ENCODE data around the gene TMEM242.
A peak's percentile ranks its signal among the peaks of the same experiment; 100 is the strongest.

TMEM242 gene

DNA sequence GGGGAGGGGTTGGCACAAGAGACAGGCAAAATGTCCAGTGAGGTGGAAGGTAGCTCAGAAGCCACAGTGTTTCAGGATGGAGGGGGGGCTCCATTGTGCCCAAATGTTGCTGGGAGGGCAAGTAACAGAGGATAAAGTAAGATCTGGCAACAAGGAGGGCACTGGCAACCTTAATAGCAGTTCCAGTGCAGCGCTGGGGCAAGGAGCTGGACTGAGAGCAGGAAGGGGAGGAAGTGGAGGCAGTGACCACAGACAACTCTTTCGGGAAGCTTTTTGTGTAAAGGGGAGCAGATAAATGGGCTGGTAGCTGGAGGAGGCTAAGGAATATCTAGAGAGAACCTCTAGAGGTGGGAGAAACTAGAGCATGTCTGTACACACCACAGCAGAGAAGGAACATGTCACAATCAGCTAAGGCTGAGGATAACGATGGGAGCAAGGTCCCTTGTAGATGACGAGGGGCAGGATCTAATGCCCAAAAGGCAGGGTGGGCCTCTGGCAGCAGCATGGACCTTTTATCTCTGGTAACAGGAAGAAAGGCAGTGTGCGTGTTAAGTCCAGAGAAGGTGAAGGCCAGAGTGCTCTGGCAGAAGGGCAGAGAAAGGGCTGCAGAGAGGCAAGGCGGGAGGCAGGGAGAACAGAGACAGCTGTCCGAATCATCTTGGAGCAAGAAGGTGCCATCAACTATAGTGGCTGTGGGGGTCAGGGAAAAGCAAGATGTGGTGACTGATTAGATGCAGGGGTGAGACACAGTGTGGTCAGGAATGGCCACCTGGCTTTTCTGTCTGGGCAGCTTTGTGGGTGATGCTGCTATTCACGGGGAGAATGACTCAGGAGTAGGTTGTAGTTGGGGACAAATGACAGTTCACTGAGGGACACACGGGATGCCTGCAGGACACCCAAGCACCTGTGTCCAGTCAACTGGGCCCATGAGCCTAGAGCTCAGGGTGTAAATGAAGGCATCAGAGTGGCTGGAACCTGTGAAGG lies 17.4 kb downstream of the TMEM242 start:
- no peak overlapping the region for H3K27ac ChIP-seq (ENCODE audit: low read depth, low read length, severe bottlenecking)

GRCh38 chr6:157304899-157305663 lies 18.2 kb downstream of the TMEM242 start:
- no peaks in the 10 kb centered on the region for H3K9me3 ChIP-seq (ENCODE audit: control insufficient read depth, low read length)
- peak overlapping the region; percentile 43 for H3K27ac ChIP-seq (ENCODE audit: low read depth, low read length, severe bottlenecking)
- H3K36me3 ChIP-seq (ENCODE audit: control insufficient read depth, insufficient read depth, low read length), result peaks cover 3% of the 10 kb centered on the region
- H3K4me3 ChIP-seq (ENCODE audit: extremely low read depth, insufficient read depth, low read length, poor library complexity, severe bottlenecking), result no peak overlapping the region
- 93 to 94% methylated on average over 12 of the region's 12 CpGs for WGBS, 2 experiments (ENCODE audit: insufficient coverage in 2 of 2)
- peaks cover 14% of the 10 kb centered on the region for H3K4me1 ChIP-seq (ENCODE audit: control insufficient read depth, insufficient read depth, low read length, poor library complexity, severe bottlenecking)

More for the DNA sequence above, 17.4 kb downstream of the TMEM242 start:
- no peaks in the 10 kb centered on the region for H3K9me3 ChIP-seq (ENCODE audit: control insufficient read depth, low read length)
- WGBS, 2 experiments (ENCODE audit: insufficient coverage in 2 of 2), result 96 to 98% methylated on average over 9 of the region's 9 CpGs
- peaks cover 5% of the 10 kb centered on the region for H3K36me3 ChIP-seq (ENCODE audit: control insufficient read depth, insufficient read depth, low read length)
- H3K4me3 ChIP-seq (ENCODE audit: extremely low read depth, insufficient read depth, low read length, poor library complexity, severe bottlenecking), result no peak overlapping the region
- peaks cover 14% of the 10 kb centered on the region for H3K4me1 ChIP-seq (ENCODE audit: control insufficient read depth, insufficient read depth, low read length, poor library complexity, severe bottlenecking)

- no peaks in the 10 kb centered on the region for H3K9me3 ChIP-seq (ENCODE audit: control insufficient read depth, low read length)
- H3K27ac ChIP-seq (ENCODE audit: low read depth, low read length, severe bottlenecking), result no peak overlapping the region
- H3K4me1 ChIP-seq (ENCODE audit: control insufficient read depth, insufficient read depth, low read length, poor library complexity, severe bottlenecking), result peaks cover 14% of the 10 kb centered on the region
- peaks cover 3% of the 10 kb centered on the region for H3K36me3 ChIP-seq (ENCODE audit: control insufficient read depth, insufficient read depth, low read length)
- WGBS, 2 experiments (ENCODE audit: insufficient coverage in 2 of 2), result 67 to 71% methylated on average over 3 to 4 of the region's 4 CpGs
- no peak overlapping the region for H3K4me3 ChIP-seq (ENCODE audit: extremely low read depth, insufficient read depth, low read length, poor library complexity, severe bottlenecking)
Observed at GRCh38 chr6:157302736-157303135, 20.6 kb downstream of the TMEM242 start.

GRCh38 chr6:157300436-157300835 lies 22.9 kb downstream of the TMEM242 start:
- Histone ChIP-seq H3K4me1 (ENCODE audit: control insufficient read depth, insufficient read depth, low read length, poor library complexity, severe bottlenecking) (peaks cover 9% of the 10 kb centered on the region), H3K4me3 (ENCODE audit: extremely low read depth, insufficient read depth, low read length, poor library complexity, severe bottlenecking) (no peak overlapping the region), H3K27ac (ENCODE audit: low read depth, low read length, severe bottlenecking) (no peak overlapping the region), H3K36me3 (ENCODE audit: control insufficient read depth, insufficient read depth, low read length) (peaks cover 3% of the 10 kb centered on the region), H3K9me3 (ENCODE audit: control insufficient read depth, low read length) (no peaks in the 10 kb centered on the region)
- 96 to 98% methylated on average over 8 to 12 of the region's 12 CpGs for WGBS, 2 experiments (ENCODE audit: insufficient coverage in 2 of 2)

DNA sequence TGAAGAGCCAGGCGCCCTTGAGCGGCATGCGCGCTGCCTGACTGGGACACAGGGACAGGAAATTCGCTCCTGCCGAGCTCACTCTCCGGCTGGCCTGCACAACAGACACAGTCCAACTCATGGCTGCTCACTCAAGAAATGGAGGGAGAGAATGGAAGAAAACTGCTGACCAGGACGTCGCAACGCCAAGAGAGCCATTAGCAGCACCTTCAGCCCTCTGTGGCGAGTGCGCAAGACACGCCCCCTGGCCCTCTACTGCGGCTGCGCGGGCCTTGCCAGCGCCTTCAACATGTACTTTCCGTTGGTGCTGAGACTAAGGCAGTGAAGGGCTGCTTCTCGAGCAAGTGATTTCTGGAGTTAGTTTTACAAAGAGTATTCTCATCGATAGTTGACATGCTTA lies 23.3 kb downstream of the TMEM242 start:
- Histone ChIP-seq H3K4me3 (ENCODE audit: extremely low read depth, insufficient read depth, low read length, poor library complexity, severe bottlenecking) (no peak overlapping the region), H3K36me3 (ENCODE audit: control insufficient read depth, insufficient read depth, low read length) (peaks cover 3% of the 10 kb centered on the region), H3K27ac (ENCODE audit: low read depth, low read length, severe bottlenecking) (no peak overlapping the region), H3K4me1 (ENCODE audit: control insufficient read depth, insufficient read depth, low read length, poor library complexity, severe bottlenecking) (peaks cover 5% of the 10 kb centered on the region), H3K9me3 (ENCODE audit: control insufficient read depth, low read length) (no peaks in the 10 kb centered on the region)
- WGBS, 2 experiments (ENCODE audit: insufficient coverage in 2 of 2), result 93 to 94% methylated on average over 20 of the region's 20 CpGs

- WGBS, 2 experiments (ENCODE audit: insufficient coverage in 2 of 2), result 96% methylated on average over 5 to 6 of the region's 9 CpGs
- Histone ChIP-seq H3K4me1 (ENCODE audit: control insufficient read depth, insufficient read depth, low read length, poor library complexity, severe bottlenecking) (no peaks in the 10 kb centered on the region), H3K36me3 (ENCODE audit: control insufficient read depth, insufficient read depth, low read length) (peaks cover 3% of the 10 kb centered on the region), H3K4me3 (ENCODE audit: extremely low read depth, insufficient read depth, low read length, poor library complexity, severe bottlenecking) (no peak overlapping the region), H3K27ac (ENCODE audit: low read depth, low read length, severe bottlenecking) (no peak overlapping the region), H3K9me3 (ENCODE audit: control insufficient read depth, low read length) (no peaks in the 10 kb centered on the region)
Observed at GRCh38 chr6:157298216-157298724, 25.0 kb downstream of the TMEM242 start.

DNA sequence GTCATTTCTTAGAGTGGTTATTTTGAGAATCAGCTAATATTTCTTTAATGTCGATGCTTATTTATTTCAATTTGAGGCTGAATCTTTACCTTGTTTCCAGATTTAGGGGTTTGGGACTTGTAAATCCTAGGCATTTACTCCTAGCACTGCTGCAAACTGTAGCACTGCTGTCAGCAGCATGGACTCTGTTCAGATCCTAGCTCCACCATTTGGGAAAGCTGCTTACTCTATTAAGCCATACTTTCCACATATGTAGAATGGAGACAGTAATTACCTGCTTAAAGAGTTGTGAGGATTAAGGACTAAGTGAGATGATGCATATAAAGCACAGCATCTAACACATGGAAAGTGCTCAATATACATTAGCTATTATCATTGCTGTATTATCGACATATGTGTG lies 28.7 kb downstream of the TMEM242 start:
- Histone ChIP-seq H3K9me3 (ENCODE audit: control insufficient read depth, low read length) (no peaks in the 10 kb centered on the region), H3K27ac (ENCODE audit: low read depth, low read length, severe bottlenecking) (no peak overlapping the region), H3K4me3 (ENCODE audit: extremely low read depth, insufficient read depth, low read length, poor library complexity, severe bottlenecking) (no peak overlapping the region), H3K36me3 (ENCODE audit: control insufficient read depth, insufficient read depth, low read length) (peaks cover 30% of the 10 kb centered on the region), H3K4me1 (ENCODE audit: control insufficient read depth, insufficient read depth, low read length, poor library complexity, severe bottlenecking) (no peaks in the 10 kb centered on the region)
- WGBS, 2 experiments (ENCODE audit: insufficient coverage in 2 of 2), result 88 to 92% methylated on average over 1 of the region's 2 CpGs

GRCh38 chr6:157293780-157294179 lies 29.5 kb downstream of the TMEM242 start:
- Histone ChIP-seq H3K27ac (ENCODE audit: low read depth, low read length, severe bottlenecking) (no peak overlapping the region), H3K4me3 (ENCODE audit: extremely low read depth, insufficient read depth, low read length, poor library complexity, severe bottlenecking) (no peak overlapping the region), H3K4me1 (ENCODE audit: control insufficient read depth, insufficient read depth, low read length, poor library complexity, severe bottlenecking) (no peaks in the 10 kb centered on the region), H3K36me3 (ENCODE audit: control insufficient read depth, insufficient read depth, low read length) (peaks cover 32% of the 10 kb centered on the region), H3K9me3 (ENCODE audit: control insufficient read depth, low read length) (no peaks in the 10 kb centered on the region)
- WGBS, 2 experiments (ENCODE audit: insufficient coverage in 2 of 2), result 86 to 90% methylated on average over 3 to 5 of the region's 6 CpGs

- Histone ChIP-seq H3K4me1 (ENCODE audit: control insufficient read depth, insufficient read depth, low read length, poor library complexity, severe bottlenecking) (no peaks in the 10 kb centered on the region), H3K4me3 (ENCODE audit: extremely low read depth, insufficient read depth, low read length, poor library complexity, severe bottlenecking) (no peak overlapping the region), H3K36me3 (ENCODE audit: control insufficient read depth, insufficient read depth, low read length) (peaks cover 37% of the 10 kb centered on the region), H3K9me3 (ENCODE audit: control insufficient read depth, low read length) (no peaks in the 10 kb centered on the region), H3K27ac (ENCODE audit: low read depth, low read length, severe bottlenecking) (no peak overlapping the region)
- no CpG with 5 or more reads among the region's 1 CpG for WGBS, 2 experiments (ENCODE audit: insufficient coverage in 2 of 2)
Observed at GRCh38 chr6:157292202-157292601, 31.1 kb downstream of the TMEM242 start.

DNA sequence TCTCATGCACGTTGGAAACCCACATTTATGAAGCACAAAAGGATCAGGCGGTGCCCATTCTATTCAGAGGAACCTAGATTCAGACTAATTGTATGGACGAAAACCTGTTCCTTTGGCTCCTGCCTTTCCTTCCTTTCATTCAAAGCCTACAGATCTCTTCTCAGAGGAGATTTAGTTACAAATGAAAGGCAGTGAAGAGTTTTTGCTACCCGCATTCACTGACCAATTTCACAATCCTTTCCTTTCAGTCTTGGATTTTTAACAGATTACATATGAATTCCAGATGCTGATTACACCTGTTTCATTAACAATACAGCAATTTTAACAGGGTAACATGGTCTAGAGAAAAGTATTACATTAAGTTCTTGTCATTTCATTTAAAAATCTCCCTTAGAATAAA lies 32.0 kb downstream of the TMEM242 start:
- no peaks in the 10 kb centered on the region for H3K4me1 ChIP-seq (ENCODE audit: control insufficient read depth, insufficient read depth, low read length, poor library complexity, severe bottlenecking)
- no peaks in the 10 kb centered on the region for H3K9me3 ChIP-seq (ENCODE audit: control insufficient read depth, low read length)
- WGBS, 2 experiments (ENCODE audit: insufficient coverage in 2 of 2), result 85 to 86% methylated on average over 3 of the region's 4 CpGs
- peaks cover 37% of the 10 kb centered on the region for H3K36me3 ChIP-seq (ENCODE audit: control insufficient read depth, insufficient read depth, low read length)
- H3K4me3 ChIP-seq (ENCODE audit: extremely low read depth, insufficient read depth, low read length, poor library complexity, severe bottlenecking), result no peak overlapping the region
- no peak overlapping the region for H3K27ac ChIP-seq (ENCODE audit: low read depth, low read length, severe bottlenecking)
